Fibroblast of the conjunctiva (primary cell): ENCODE measurements around the gene MRPL10.

Experiments used
- DNase-seq: peaks from one replicate; pipeline ENCODE4 v3.0.0-alpha.2; 2010; ENCODE audit warnings: low read depth

Gene MRPL10

DNA sequence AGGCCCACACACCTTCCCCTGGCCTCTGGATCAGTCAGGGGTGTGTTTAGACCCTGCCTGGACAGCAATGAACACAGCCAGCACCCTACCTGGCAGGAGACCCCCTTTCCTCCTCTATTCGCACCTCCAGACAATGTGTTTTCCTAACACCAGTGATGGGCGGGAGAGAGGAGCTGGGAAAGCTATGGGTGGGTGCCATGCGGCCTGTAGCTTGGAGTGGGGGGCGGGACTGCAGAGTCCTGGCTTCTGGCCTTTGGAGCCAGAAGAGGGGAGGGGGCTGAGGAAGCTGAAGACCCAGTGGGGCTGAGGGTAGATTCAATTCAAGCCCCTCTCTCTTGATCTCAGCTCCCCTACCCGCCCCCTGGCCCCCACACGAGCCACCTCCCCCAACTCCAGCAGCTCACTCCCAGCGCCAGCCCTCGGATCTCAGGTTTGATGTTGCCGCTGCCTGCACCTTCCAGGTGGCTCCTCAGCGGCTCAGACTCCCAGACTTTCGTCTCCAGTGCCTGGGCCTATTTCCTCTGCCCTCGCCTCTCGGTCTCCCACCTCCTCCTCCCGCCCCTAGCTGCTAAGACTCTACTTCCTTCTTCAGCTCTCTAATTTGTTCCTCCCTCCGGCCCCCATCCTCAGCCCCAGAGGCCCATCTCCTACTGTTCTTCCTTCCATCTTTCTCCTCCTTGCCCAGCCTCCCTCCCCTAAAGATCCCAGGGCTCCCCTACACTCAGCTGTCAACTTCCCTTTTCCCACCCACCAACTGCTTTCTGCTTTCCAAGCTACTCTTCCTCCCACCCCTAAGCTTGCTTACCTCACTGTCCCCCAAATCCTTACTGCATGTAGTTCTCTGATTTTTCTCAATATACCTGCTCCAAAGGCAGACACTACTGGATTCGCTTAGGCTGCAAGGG, 26.5 kb upstream of the MRPL10 start:
- DNase-seq: no peak

DNA sequence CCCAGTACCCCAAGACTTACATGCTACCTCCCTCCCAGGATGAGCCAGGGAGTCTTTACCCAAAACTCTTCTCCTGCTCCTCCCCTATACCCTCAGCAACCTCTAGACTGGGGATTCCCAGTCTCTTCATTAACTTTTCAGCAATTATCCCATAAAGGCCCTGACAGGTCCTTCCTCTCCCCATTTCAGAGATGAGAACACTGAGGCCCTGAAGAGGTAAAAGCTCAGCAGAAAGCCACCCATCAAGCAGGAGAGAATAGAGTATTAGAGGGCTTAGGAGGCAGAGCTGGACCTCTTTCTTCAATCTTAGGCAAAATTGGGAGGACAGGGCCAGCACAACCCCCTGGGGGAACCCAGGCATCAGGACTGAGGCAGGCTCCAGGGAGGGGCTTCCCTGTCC, 25.5 kb upstream of the MRPL10 start:
- no peak for DNase-seq

DNA sequence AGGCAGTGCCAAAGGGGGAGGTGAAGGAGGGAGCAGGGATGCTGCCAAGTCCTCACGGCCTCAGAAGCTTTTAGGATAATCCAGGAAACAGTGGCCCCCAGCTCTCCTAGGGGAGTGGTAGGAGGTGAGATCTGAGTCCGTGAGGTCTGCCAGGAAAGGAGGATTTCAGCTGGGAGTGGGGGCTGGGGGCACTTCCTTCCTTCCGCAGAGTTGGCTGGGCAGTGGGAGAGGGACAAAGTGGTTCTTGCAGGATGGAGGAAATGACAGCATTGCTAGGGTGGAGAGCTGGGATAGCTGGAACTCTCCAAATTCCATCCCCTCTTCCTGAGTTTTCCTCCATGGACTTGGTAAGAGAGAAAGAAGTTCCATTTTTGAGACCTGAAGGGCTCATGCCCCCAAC, 24.4 kb upstream of the MRPL10 start:
- DNase-seq: no peak

DNA sequence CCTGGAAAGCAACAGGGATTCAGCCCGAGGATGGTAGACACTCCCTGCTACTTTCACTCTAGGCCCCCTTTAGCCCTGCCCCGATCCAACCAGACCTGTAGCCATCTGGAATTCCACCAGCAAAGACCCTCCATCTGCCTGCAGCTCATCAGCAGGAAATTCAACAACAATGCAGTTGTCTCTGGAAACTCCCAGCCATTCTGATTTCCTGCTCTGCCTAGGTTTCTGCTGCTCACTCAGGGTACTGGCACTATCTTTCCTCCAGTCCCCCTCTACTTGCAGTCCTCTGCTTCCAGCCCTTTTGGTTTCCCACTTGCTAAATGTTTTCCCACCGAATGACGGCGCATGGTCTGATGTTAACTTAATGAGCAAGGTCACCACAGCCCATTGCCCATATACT, 22.3 kb upstream of the MRPL10 start:
- DNase-seq: no peak

DNA sequence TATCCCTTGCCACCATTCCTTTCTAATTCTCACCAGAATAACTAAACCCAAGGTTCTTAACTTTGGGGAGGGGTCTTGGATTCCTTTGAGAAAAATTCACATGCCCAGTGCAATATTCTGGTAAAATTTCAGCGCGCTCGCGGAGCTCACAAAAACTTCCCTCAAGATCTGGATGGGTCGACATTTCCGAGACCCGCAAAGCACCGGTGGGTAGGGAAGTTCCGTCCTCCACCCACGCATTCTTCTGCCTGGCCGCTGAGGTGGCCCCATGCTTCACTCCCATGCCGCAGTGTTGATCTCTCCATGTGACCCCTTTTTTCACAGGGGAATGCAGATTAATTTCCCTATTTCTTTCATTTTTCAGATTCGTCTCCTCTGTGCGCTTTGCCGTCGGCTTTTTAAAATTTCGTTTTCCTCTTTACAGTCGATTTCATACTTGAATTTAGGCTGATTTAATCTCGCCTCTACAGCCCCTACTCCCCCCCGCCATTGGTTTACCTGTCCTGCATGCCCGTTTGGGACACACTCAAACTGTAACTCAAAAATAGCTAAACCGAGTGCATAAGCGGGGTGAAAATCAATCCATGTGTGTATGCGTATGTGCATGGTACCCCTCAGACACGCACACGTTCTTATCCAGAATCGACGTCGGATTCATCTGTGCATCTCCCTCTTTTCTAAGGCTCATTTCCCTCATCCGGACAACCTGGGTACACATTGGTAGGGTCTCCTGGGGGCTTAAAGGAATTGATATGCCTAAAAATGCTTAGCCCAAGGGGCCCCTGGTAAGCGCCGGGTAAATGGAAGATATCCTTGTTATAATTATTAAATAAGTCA, 21.0 kb upstream of the MRPL10 start:
- no peak for DNase-seq

DNA sequence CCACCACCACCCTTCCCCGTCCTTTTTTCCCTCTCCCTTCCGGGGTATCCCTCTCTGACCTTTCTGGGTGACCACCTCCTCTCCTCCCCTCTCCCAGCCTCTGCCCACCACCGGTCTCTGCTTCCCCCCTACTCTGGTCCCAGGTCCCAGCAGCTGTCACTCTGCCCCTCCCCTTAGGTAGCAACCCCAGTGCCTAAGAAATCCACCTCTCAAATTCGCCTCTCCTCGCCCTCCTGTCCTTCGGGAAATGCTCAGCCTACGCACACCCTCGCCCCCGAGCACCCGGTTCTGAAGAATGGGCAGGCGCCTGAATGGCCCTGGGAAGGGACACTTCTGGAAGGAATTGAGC, 20.4 kb upstream of the MRPL10 start:
- DNase-seq: no peak

DNA sequence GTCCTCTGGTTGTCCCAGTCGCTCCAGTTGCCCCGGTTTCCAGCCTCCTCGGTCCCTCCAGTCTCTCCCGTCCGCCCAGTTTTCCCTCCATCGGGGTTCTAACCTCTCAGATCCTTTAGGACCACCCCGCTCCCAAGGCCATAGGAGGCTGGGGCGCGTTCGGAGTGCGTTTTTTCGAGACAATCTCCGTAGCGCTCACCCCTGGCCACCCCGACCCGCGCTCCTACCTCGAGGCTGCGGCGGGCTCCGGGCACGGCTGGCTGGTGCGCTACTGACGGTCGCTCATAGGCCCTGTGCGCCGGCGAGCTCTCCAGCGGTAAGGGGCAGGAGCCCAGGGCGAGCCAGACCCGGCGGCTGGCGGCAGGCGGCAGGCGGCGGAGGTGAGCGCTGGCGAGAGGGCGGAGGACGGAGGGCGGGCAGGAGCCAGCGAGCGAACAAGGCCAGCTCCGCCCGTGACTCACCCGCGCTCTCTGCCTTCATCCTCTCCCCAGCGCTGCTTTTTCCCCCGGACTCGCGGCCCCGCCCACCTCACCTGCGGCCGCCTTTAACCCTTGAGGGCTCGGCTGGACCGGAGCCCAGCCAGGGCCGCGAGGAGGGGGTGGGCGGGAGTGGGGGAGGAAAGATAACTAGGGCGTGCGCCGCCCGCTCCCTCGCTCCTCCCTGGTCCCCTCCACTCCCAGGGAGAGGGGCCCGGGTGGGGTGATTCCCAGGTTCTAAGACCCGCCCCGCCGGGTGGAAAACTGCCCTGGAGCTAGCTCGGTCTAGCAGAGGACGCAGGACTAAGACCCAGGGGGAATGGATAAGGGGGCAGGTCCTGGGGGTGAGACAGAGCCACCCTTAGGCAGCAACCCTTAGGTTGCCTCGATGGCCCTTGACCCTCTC, 19.6 kb upstream of the MRPL10 start, which contains the start of gene SP6:
TSS of gene SP6 (minus strand) at position 472 of the 882 bp plus-strand sequence. CDS start 2,734 bp downstream, outside the sequence.
- DNase-seq: no peak

DNA sequence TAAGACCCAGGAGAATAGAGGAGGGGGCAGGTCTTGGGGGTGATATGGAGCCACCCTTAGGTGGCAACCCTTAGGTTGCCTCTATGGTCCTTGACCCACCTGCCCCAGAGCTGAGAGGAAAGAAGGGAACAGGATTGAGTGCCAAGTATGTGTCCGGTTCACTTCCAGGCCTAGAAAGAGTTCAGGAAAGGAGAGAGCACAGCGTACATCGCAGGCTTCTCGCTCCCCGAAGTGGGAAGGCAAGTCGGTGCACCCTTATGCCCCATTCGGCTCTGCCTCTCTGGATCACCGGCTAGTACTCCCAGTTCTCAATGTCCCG, 19.0 kb upstream of the MRPL10 start:
- DNase-seq: no peak

DNA sequence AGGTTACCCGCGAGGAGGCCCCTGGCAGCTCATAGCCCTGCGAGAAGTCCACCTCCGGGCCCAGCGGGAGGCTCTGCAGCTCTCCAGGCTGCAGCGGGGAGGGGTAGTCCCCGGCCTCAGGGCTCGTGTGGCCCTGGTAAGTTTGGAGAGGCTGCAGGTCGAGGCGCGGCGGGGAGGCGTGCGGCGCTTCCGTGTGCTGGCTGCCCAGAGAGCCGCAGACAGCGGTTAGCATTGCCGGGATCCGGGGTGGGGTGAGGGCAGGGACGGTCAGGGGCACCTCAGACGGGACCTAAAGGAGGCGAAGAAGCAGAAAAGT, 16.8 kb upstream of the MRPL10 start:
- DNase-seq: no peak

DNA sequence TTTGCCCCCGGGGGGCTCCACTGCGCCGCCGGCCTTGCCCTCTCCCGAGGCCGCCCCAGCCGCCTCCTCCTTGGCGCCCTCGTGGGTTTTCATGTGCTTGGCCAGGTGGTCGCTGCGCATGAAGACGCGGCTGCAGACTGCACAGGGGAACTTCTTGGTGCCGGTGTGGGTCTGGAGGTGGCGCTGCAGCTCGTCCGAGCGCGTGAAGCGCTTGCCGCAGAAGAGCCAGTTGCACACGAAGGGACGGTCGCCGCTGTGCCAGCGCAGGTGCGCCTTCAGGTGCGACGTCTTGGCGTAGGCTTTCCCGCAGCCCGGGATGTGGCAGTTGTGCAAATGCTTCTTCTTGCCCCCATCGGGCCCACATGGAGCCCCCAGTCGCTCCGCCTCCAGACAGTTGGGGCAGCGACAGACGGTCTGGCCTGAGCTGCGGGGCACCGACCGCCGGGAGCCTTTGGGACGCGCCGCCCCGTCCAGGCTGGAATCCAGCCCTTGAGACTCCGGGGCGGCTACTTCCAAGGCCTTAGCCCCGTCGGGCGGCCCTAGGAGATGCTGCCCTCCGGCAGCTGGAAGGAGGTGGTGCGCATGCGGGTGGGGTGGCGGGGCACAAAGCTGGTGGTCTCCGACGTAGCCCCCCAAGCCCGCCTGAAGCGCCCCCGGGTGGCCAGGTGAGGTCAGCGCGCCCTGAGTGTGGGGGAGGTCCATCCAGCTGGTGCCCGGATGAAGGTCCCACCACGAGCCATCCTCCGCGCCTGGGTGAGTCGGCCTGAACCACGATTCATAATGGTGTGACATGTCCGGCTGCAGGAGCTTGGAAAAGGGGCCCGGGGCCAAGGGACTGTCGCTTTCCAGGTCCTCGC, 16.2 kb upstream of the MRPL10 start:
- DNase-seq: no peak

DNA sequence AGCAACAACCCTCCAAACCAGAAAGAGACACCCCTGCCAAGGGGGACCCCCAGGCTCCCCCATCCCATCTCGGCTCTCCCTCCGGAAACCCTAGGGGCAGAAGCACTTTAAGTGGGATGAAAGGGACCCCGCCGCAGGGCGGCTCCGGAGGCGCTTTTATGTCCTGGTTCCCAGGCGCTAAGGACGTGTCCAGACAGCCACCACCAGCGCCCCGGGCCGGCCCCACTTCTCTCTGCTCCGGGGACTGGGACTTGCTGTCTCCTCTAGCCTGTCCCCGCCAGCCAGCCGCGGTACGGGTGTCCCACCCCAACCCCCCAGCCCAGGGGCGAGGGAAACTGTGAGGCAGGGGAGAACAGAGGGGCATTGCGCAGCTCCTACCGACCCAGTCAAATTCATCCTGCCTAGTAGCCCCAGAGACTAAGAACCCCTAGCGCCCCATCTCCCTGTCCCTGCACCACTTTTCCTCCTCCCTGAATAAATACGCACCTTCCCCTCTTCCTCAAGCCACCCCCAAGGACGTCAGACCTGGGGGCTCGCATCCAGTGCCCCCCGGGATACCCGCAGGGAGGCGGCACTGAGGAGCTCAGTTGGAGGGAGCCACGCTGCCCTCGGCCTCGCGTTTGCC, 15.5 kb upstream of the MRPL10 start:
- no peak for DNase-seq

DNA sequence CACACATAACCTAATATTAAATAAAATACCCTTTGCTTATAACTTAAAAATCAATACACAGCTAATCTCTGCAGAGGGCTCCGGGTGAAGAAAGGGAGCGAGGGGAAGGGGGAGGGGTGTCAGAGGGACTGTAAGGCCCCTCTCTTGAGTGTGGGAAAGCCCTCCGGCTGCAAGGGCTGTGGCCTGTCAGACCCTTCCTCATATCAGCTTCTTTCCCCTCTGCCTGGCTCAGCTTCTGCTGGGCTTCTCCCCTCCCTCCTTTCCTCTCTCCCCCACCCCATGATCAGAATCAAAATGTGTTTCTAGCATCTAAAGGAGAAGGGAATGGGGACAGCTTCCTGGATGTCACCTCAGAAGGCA, 14.4 kb upstream of the MRPL10 start:
- no peak for DNase-seq

DNA sequence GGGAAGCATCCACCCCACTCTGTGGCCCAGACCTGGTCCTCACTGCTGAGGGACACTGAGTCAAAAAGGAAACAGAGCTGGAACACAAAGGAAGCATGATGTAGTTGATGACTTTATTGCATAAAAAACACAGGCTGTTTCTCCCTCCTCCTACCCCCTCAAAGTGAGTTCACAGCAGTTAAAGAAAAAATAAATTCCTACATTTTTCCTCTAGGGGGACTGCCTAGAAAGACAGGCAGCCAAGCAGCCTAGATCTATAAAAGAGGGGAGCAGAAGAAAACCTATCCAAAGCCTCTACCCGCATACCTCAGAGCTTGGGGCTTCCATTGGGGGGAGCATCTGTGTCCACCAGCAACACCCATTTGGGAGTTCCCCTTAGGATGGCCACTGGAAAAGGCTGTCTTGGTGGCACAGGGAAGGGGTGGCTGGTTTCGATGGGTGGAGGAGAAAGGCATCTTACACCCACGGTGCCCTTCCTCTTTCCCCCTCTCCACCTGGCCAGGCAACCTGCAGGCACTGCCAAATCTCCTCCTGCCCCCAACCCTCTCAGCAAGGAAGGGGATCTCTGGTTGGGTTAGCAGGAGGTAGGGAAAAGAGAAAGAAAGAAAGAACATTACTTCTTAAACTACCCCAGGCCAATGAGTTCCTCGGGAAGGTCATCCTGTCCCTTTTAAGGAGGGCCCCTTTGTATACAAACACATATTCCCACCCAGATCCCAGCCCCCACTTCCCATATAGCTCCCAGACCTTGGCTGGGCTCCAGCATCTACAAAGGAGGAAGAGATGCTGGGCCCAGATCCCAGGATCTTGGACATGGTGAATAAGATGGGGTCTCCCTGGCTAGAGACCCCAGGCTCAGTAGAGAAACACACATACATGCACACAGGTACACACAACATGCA, 13.7 kb upstream of the MRPL10 start:
- no peak for DNase-seq

DNA sequence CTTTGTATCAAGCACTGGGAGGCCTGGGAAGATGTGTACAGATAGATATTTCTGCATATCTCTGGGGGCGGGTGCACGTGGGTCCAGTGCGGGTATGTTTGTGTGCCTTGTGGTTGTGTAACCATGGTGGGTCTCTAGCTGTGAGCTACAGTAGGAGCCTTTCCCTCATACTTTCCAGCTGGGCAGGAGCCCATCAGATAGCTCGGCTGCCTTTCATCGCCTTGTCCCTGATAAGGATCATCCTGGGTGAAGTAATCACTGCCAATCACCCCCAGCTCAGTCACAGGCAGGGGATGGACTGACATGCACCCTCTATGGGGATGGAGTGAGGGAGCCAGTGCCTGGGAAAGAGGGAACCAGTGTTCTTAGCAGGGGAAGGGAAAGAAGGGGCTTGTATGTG, 12.9 kb upstream of the MRPL10 start:
- no peak for DNase-seq

DNA sequence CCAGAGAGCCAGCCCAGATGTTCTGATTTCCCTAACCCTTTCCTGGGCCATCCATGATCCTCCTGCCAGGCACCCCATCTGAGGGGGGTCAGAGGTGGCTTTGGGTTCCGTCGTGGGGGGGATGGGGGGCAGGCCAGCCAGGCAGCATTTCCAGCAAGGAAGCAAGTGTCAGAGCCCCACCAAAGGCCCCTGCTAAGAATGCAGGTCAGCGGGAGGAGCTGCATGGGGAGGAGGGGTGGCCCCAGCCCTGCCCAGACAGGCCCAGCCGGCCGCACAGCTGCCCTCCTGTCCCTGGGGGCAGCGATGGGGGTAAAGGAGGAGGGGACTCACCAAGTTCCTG, 12.0 kb upstream of the MRPL10 start:
- DNase-seq: no peak

DNA sequence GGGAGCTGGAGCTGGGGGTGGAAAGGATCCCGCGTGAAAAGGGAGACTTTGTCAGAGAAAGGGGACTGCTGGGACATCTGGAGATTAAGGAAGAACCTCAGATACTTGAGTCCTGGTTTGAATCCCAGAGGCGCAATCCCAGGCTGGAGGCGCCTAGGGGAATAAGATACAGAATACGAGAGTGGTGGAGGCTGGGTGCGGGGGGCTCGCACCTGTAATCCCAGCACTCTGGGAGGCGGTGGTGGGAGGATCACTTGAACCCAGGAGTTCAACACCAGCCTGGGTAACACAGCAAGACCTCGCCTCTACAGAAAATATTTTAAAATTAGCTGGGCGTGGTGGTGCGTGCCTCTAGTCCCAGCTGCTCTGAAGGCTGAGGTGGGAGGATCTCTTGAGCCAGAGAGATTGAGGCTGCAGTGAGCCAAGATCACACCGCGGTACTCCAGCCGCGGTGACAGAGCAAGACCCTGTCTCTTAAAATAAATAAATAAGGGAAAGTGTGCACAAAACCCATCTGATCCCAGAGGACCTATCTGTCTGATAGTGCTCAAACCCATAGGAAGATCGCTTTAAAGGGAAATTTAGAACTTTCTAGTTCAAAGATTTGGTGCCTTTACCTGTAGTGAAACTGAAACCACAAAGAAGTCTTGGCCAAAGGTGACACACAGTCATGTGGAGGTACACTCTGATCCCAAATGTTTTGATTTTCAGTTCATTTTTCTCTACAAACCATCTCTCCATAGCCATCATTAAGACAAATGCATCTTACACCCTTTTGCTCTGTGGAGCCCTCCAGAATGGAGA, 10.3 kb upstream of the MRPL10 start:
- no peak for DNase-seq

DNA sequence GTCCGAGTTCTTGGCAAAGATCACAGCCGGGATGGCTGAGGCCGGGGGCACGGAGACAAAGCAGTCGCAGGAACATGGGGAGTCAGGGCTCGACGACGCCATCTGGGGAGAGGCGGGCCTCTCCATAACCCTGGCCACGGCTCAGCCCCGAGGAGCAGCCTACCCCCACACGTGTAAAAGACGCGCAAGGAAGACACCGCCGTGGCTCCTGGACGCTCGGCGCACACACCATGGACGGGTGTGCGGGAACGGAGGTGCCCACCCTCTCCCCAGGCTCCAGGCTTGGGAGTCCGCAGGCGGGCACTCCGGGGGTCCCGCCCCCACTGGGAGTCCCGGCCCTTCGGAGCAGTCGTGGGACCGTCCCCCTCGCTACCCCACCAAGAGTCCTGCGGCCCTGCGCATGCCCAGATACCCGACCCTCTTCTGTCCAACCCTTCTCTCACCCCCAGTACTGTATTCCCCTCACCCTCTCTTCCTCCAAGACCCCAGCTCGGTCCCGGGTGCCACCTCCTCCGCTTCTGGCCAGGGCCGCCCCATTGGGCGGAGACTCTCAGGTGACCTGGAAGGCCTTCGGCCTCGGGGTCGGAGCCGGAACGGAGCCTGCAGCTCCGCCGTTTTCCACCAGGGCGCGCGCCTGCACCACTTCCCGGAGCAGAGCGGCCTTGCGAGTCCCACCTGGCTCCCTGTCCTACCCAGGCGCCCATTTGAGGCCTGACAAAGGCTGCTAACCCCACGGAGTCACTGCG, 9.6 kb upstream of the MRPL10 start, which contains the start of gene SCRN2:
TSS of gene SCRN2 (minus strand) at position 532 of the 746 bp plus-strand sequence. CDS start at position 102, 430 bp downstream.
- DNase-seq: peak; percentile 75

DNA sequence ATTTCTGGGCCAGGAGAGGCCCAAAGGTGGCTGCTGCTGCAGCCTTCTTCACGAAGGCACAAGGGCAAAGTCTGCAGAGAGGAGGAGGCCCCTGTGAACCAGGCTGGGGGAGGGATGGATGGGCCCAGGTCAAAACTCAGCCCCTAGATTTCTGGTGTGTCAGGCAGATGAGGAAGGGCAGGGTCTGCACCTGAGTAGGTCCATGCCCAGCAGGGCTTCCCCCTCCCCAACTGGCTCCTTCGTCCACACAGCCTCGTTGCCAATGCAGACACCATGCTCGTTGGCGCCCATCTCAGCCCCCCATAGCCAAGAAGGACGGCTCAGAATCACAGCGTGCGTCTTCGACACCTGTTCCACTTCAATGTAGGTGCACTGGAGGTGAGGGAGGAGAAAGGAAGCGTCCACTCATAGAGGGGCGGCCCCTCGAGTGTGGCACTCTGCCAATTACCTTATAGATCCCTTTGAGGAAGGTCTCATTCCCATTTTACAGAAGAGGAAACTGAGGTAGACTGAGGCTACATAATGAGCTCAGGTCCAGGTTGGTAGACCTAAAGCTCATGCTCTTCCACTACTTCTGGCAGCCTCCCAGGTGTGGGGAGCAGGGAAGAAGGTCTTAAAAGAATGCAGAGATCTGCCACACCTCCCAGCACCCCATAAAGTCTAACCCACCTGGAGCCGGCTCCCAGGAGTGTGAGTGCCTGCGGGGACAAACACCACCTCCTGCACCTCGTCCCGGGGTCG, 8.8 kb upstream of the MRPL10 start:
- no peak for DNase-seq
